HG03457 (cell line): Measurements from ENCODE around the gene GAA.
"Not testable (repeated sequence)": the region's sequence is repeated elsewhere in the genome, so short reads cannot be mapped to it uniquely, and the experiment has no call there.

Source experiments
- ATAC-seq: cut with Tn5 transposase; IDR thresholded peaks from one replicate; pipeline ENCODE4 v1.9.1; 2021; ENCODE audit warnings: moderate number of reproducible peaks; ENCODE audit not compliant: unreplicated experiment

Gene GAA

DNA sequence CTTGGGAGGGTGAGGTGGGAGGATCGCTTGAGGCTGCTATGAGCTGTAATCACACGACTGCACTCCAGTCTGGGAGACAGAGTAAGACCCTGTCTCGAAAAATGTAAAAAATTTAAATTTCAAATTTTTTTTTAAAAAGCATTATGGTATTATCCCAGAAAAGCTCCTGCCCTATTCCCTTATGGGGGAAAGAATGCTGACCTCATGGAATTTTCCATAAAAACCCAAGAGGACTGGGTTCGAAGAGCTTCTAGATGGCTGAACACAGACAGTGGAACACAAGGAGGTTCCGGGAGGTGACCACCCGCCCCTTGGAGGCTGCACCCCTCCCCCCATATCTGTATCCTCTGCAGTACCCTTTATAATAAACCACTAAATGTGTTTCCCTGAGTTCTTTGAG lies 41.5 kb downstream of the GAA start:
- ATAC-seq, result no peak

DNA sequence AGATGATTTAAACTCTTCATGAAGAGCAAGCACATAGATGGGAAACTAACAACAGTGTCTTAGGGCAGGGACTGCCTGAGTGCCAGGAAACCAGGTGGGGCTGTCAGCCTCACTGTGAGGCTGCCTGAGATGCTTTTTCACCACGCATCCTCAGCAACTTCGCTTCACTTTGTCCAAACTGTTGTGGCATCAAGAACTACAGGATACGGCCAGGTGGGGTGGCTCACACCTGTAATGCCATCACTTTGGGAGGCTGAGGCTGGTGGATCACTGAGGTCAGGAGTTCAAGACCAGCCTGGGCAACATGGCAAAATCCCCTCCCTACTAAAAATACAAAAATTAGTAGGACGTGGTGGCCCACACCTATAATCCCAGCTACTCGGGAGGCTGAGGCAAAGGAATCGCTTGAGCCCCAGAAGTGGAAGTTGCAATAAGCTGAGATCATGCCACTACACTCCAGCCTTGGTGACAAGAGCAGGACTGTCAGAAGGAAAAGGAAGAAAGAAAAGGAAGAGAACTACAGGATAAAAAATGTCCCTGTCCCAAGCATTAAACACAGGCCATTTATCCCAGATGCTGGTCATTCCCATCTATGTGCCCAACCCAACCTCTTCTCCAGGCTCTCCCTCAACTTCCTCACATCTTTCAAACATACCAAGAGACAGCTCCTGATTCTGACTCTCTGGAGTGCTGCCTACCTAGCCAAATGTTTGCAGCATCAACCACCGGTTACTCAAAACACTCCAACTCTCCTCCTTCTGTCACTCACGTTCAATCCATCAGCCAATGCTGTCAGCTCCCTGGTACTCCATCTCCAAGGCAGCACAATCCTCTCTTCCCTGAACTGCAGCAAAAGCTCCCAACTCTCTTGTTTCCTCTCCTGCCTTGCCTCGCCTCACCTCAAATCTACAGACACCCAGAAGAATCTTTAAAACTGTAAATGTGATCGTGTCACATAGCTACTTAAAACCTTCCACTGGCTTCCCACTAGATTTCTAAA lies 44.0 kb downstream of the GAA start:
- ATAC-seq, result no peak

DNA sequence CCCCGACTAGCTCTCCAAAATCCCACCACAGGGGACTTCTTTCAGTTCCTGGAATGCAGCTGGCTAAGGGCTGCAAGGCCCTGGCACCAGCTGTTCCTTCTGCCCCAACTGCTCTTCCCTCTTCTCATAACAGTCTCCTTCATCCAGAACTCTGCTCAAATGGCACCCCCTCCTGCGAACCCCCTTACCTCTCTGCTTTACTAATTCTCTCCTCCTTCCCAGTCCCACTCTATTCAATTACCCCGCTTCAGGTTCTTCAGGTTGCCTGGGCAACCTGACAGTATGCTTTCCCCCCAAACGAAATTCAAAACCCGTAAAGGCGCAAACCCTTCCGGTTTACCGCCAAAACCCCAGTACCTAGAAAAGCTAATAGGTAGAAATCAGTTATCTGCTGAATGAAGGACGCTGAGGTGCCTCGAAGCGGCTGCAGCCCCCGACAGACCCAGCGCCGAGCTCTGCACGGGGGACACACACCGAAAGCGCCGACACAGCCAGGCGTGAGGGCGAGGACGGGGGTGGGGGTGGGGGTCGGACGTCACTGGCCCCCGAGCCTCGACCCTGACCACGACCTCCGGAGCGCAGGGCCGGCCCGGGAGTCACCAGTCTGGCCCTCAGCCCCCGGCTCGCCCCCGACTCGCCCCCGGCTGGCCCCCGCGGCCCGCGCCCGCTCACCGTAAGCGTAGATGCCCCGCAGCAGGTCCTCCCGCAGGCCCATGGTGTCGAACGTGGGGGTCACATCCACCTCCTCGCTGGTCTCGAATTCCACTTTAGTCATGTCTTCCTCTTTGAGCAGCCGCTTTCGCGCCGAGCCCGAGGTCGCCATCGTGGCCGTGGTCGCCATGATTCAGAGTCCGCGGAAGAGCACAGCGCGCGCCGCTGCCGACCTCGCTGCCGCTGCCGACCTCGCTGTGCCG lies 45.0 kb downstream of the GAA start:
- ATAC-seq, result peak; percentile 21

- ATAC-seq, result peak; percentile 65
These were observed 45.8 kb downstream of the GAA start, which contains the start of gene EIF4A3 for GRCh38 chr17:80147035-80147822. EIF4A3 (minus strand) TSS chr17:80147128; CDS start chr17:80146961, 167 bp downstream.

GRCh38 chr17:80151333-80151732 lies 50.0 kb downstream of the GAA start:
- ATAC-seq, result no peak

GRCh38 chr17:80152081-80152702 lies 50.8 kb downstream of the GAA start:
- ATAC-seq, result no peak

DNA sequence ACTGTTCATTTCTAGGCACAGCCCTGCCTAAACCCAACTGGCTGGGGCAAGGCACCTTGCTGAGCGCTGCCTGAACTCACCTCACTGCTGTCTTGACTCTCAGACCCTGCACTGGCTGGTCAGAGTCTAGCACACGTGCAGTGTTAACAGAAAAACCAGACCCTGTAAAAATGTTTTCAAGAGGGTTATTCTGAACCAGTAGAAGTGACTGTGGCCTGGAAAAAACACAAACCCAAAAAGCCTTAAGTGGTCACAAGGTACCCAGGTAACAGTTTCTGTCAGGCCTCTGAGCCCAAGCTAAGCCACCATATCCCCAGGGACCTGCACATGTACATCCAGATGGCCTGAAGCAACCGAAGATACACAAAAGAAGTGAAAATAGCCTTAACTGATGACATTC lies 51.6 kb downstream of the GAA start:
- ATAC-seq, result no peak

DNA sequence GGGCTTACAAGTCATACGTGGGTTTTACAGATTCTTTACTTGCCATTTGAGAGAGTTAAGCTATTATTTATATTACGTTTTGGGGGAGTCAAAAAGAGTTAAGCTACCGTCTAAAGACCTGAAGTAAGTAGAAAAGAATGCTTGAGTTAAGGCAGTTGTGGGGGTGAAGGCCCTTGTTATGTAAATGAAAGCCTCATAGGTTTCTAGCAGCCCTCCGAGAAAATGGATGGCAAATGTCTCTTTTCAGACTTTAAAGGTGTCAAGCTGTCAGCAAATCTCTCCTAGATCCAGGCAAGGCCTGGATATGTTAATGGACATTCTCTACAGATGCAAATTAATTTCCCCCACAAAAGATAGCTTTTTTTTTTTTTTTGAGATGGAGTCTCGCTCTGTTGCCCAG lies 52.8 kb downstream of the GAA start:
- no peak for ATAC-seq

GRCh38 chr17:80155600-80155999 lies 54.2 kb downstream of the GAA start:
- not testable (repeated sequence) for ATAC-seq

GRCh38 chr17:80158846-80159245 lies 57.5 kb downstream of the GAA start:
- no peak for ATAC-seq

DNA sequence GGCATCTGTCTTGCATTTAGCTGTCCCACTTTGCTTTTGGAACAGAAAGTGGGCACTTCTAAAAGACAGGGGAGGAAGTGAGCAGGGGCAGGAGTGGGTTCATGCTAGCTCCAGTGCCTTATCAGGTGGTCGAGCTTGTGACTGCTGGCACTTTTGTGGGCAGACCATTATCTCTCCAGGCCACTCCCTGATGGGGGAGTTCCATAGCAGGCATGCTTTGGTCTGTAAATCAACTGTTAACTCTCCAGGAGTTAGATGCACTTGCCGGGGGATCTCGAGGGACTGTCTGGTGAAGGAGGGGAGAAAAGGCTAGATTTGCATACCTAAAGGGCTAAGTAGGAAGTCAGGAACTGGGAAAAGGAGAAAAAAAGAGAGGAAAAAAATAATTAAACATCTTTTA lies 59.2 kb downstream of the GAA start:
- ATAC-seq, result no peak

DNA sequence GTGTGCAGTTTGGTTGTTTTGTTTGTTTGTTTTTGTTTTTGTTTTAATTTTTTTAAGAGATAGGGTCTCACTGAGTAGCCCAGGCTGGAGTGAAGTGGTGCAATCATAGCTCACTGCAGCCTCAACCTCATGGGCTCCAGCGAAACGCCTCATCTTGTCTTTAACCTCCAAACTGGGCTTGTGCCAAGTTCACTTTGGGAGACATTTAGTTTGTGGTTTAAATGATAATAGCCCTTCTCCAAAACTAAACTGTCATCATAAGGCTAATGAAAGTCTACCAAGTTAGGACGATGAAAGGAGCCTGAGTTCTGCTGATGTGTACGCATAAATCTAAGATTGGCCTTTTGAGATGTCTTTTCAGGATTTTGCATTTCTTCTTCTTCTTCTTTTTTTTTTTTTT lies 62.0 kb downstream of the GAA start:
- ATAC-seq, result no peak

DNA sequence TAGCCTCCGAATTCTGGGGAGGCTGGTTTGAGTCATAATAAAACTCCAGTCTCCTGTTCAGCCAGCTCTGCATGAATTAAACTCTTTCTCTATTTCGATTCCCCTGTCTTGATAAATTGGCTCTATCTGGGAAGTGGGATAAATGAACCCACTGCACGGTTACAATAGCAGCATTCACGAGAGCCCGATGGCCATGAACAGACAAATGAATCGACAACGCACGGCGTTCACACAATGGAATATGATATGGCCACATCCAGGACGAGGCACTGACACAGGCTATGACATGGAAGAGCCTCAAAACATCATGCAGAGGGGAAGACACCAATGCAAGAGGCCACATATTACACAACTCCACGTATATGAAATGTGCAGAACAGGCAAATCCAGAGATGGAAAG lies 62.8 kb downstream of the GAA start:
- ATAC-seq, result no peak

- no peak for ATAC-seq
These were observed 65.1 kb downstream of the GAA start for GRCh38 chr17:80166446-80166845.

DNA sequence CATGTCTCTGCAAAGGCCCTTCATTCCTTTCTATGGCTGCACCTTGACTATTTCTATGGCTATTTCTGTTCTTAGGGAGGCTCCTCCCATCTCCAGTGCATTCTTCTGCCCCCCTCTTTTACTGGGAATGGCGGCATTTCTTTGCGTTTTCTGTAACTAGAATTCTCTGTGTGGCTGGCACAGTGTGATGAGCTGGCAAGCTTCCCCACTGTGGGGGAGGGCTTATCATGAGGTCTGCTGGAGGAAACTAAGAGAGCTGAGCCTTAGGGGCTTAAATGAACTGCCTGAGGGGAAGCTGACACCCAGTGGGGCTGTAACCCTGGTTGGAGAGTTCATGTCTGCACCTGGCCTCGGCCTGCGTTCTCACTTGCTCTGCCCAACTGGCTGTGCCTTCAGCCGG lies 67.0 kb downstream of the GAA start:
- no peak for ATAC-seq

GRCh38 chr17:80169107-80169506 lies 67.7 kb downstream of the GAA start:
- no peak for ATAC-seq
